GM18858 (cell line): ENCODE results near the gene CCDC69.
A peak's percentile ranks its signal among the peaks of the same experiment; 100 is the strongest.

Source experiments
- ATAC-seq: cut with Tn5 transposase; IDR thresholded peaks from one replicate; pipeline ENCODE4 v1.9.1; 2021; ENCODE audit not compliant: unreplicated experiment

Gene CCDC69

GRCh38 chr5:151168602-151169344 lies 55.1 kb downstream of the CCDC69 start:
- ATAC-seq: no peak

DNA sequence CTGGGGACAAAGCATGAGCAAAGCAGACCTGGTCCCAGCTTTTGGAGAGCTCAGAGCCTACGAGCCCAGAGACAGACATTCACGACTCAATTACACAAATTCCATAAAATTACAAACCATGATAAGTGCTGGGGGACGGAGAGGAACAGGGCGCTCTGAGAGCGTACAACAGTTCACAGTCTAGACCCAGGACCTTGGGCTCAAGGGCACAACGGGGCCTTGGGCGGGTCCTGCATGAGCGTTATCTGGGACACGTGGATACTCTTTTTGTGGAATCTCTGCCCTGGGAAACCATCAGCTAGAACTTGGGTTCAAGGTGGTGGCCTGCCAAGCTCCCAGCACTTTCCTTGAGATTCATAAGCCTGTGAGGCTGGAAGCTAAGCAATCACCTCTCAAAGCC lies 56.9 kb downstream of the CCDC69 start:
- ATAC-seq: no peak

DNA sequence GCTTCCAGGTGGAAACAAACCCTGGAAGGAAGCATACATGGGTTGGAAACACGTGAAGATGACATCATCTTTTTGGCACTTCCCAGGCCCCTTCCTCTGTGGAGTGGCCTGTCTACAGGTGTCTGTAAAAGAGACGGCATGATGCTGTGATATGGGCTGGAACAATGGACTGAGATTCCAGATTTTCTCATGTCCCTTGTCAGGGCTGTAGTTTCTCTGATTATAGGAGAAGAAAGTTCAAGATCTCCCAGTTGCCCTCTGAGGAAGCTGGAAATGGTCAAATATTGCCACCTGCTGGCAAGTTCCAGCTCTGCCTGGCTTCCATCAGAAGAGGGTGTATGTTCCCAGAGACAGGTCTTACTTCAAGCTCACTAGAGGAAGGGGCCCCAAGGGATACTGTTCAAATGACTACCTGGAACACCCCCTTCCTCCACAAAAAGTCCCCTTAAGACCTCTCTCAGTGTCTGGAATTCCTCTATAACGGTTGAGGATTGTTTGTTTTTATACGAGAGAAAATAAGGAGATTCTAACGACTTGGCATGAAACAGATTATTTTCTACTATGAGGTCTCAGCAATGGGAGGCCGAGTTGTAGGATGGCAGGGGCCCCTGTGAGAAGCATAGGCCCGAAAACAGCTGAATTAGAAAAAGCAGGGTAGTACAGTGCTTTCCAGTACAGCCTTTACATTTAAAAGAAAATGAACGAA lies 59.1 kb downstream of the CCDC69 start:
- peak; percentile 86 for ATAC-seq

GRCh38 chr5:151162776-151163175 lies 61.1 kb downstream of the CCDC69 start:
- ATAC-seq: no peak

GRCh38 chr5:151159649-151160373 lies 64.1 kb downstream of the CCDC69 start:
- no peak for ATAC-seq

GRCh38 chr5:151158287-151158661 lies 65.6 kb downstream of the CCDC69 start:
- no peak for ATAC-seq

- no peak for ATAC-seq
These were observed 66.2 kb downstream of the CCDC69 start, which contains the start of gene ANXA6 for GRCh38 chr5:151157426-151158286. ANXA6 (minus strand) TSS chr5:151157779; CDS start chr5:151147901, 9,878 bp downstream.

GRCh38 chr5:151156507-151157420 lies 67.1 kb downstream of the CCDC69 start:
- ATAC-seq: no peak

- ATAC-seq: no peak
These were observed 68.0 kb downstream of the CCDC69 start for GRCh38 chr5:151155775-151156506.

- no peak for ATAC-seq
These were observed 68.7 kb downstream of the CCDC69 start for GRCh38 chr5:151154931-151155774.

- ATAC-seq: no peak
These were observed 70.1 kb downstream of the CCDC69 start for GRCh38 chr5:151153766-151154272.

GRCh38 chr5:151153300-151153699 lies 70.6 kb downstream of the CCDC69 start:
- ATAC-seq: no peak

DNA sequence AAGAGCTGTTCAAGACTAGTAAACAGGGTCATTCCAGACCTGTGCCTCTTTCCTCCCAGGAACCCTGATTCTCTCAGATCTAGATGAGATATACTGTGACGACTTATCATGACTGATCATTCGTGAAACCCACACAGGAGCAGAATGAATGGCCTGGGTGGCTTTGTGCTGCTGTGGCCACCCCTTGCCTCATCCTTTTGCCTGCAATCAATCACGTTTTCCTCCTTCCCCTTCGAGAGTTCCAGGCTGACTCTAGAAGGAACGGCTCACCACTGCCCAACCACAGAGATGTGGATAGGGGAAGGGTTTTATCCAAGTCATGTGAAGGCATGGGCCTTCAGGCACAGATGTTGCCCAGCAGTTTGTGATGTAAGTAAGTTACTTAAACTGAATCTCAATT lies 72.1 kb downstream of the CCDC69 start:
- ATAC-seq: peak; percentile 42

GRCh38 chr5:151151263-151151660 lies 72.6 kb downstream of the CCDC69 start:
- ATAC-seq: no peak

DNA sequence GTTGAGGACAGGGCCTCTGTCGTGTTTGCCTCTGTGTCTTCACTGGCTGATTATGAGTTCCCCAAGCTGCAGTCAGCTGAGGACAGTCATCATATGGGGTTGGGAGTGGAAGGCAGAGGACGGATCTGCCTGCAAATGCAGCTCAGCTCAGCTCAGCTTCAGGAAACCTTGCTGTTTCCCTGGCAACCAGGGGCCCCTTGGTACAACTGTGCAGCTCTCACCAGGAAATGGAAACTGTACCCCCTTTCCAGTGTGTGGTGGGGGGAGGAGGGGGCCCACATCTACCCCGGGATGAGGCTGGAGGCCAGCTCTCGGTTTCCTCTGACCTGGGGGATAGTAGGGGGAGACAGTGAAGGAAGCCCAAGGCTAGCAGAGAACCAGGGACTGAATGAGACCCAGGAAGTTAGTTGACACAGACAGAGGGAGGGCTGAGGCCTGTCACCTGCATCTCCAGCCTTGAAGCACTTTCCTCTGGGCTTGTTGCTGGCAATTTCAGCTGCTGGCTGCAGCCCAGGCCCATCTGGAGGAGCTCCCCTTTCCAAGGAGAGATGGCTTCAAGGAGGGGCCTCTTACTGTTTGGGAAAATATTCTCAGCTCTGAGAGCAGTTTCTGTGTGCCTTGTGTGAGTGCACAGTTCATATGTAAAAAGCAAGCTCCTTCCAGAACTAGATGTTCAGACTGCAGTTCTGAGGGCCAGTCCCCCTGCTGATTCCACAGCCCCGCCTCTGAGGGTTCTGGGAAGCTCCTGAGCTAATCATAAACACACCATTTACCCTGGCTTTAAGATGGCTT lies 73.2 kb downstream of the CCDC69 start:
- peak; percentile 34 for ATAC-seq

- no peak for ATAC-seq
These were observed 75.3 kb downstream of the CCDC69 start for GRCh38 chr5:151148583-151148982.

GRCh38 chr5:151147033-151147432 lies 76.9 kb downstream of the CCDC69 start:
- no peak for ATAC-seq
